Immature natural killer cell (primary cell): ENCODE results near the gene MBD3. TPM values are rescaled to one million over a fixed set of nuclear protein-coding genes. Genes with fewer than 3 reads are reported as not detected.

Source experiments
- DNase-seq, 3 donors: peaks; one replicate each; pipeline ENCODE4 v3.0.0; 2022; ENCODE audit warnings: mixed read lengths in 1 of 3
- H3K27ac Mint-ChIP-seq, 6 donors: one replicate each; pipeline ENCODE4 v1.8.0; 2020; ENCODE audit warnings: mixed read lengths in 6 of 6, mild to moderate bottlenecking in 5 of 6, inconsistent platforms in 4 of 6, moderate library complexity in 3 of 6
- H3K27me3 Mint-ChIP-seq, 3 donors: one replicate each; pipeline ENCODE4 v1.8.0; 2020 to 2021; ENCODE audit warnings: low read depth in 3 of 3, mild to moderate bottlenecking in 3 of 3, mixed read lengths in 3 of 3, moderate library complexity in 3 of 3, inconsistent platforms in 1 of 3
- H3K36me3 Mint-ChIP-seq, 3 donors: one replicate each; pipeline ENCODE4 v1.8.0; 2020; ENCODE audit warnings: mixed read lengths in 3 of 3, inconsistent platforms in 2 of 3, mild to moderate bottlenecking in 2 of 3
- H3K4me1 Mint-ChIP-seq, 2 donors: one replicate each; pipeline ENCODE4 v1.8.0; 2020; ENCODE audit warnings: inconsistent platforms in 2 of 2, mild to moderate bottlenecking in 2 of 2, mixed read lengths in 2 of 2, moderate library complexity in 1 of 2
- H3K4me3 Mint-ChIP-seq, 5 donors: one replicate each; pipeline ENCODE4 v1.8.0; 2020; ENCODE audit warnings: mild to moderate bottlenecking in 5 of 5, mixed read lengths in 5 of 5, inconsistent platforms in 3 of 5, moderate library complexity in 3 of 5
- H3K9me3 Mint-ChIP-seq, 6 donors: one replicate each; pipeline ENCODE4 v1.8.0; 2020; ENCODE audit warnings: mild to moderate bottlenecking in 6 of 6, mixed read lengths in 6 of 6, inconsistent platforms in 4 of 6, moderate library complexity in 3 of 6
- polyA plus RNA-seq, 3 donors: library from polyadenylated mRNA; unstranded; fragments of 300-500 nt; fragmentation: Illumina TruSeq; gene quantifications; one replicate each; pipeline ENCODE4 v1.2.3, GENCODE V29; 2021

Gene MBD3
- polyA plus RNA-seq, 3 donors from 2014 or later: 4.8 to 13.8 (median 6.9) TPM

DNA sequence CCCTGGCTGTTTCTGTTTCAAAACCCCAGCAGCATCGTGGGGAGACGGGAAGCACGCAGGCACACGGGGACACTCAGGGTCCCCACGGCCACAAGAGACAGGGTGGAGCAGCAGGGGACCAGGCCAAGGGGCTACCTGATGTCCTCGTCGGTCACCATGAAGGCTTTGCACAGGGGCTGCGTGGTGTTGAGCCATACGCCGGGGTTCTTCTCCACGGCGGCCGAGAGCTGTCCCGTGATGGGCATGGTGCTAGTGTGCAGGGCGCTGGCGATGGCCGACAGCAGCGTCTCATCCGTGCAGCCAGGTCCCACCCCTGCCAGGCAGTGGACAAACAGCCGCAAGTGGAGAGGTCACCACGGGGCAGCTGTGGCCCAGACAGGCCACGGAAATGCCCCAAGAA is 11.7 kb downstream of the MBD3 start:
- Mint-ChIP-seq H3K9me3 (no peaks in the 10 kb centered on the region), H3K36me3 (peaks cover 0 to 8% (median 6%) of the 10 kb centered on the region in 3 donors), H3K27me3 (peaks cover 0 to under 1% (median 0%) of the 10 kb centered on the region in 3 donors), H3K4me1 (peaks cover 3% of the 10 kb centered on the region in 2 donors), H3K27ac (no peak overlapping the region), H3K4me3 (no peak overlapping the region)
- no peak for DNase-seq

DNA sequence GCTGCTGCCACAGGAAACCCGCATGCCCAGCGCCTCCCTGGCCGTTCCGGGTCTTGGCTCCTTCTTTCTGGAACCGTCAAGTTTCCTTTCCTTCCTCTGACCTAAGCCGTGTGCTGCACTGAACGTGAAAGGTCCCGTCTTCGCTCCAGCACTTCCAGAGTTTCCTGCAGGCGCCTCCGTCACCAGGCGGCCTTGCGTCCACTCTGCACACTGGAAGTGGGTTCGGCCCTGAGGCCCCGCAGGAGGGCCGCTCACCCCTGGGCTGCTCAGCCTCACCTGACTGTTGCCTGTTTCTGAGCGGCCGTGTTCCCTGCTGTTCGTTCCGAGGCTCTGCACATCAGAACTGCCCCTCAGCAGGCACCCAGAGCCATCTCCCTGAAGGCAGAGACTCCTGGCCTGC is 12.3 kb downstream of the MBD3 start:
- H3K4me3 Mint-ChIP-seq: no peak overlapping the region
- no peaks in the 10 kb centered on the region for H3K4me1 Mint-ChIP-seq
- H3K27ac Mint-ChIP-seq: no peak overlapping the region
- no peaks in the 10 kb centered on the region for H3K9me3 Mint-ChIP-seq
- peaks cover 0 to 2% (median 0%) of the 10 kb centered on the region in 3 donors for H3K27me3 Mint-ChIP-seq
- H3K36me3 Mint-ChIP-seq: peaks cover 0 to 8% (median 6%) of the 10 kb centered on the region in 3 donors
- no peak for DNase-seq

DNA sequence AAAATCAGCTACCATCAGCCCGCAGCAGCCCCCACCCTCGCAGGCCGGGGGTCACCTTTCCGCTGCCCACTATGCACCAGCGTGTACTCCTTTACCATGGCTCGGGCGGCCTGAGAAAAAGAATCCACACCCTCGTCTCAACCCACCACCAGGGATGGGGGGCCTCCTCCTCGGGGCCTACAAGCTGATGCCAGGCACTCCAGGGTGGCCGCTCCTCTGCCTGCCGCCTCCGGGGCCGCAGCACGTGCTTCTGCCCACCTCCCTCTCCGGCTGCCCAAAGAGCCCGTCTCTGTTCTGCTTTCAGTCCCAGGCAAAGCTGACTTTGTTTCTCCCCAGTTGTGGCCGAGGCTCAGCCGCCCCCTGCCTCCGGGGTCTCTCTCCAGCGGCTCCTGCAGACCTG is 13.4 kb downstream of the MBD3 start:
- Mint-ChIP-seq H3K36me3 (peaks cover 0 to 8% (median 6%) of the 10 kb centered on the region in 3 donors), H3K27ac (no peak overlapping the region), H3K4me3 (no peak overlapping the region), H3K4me1 (no peaks in the 10 kb centered on the region), H3K27me3 (peaks cover 0 to 2% (median 0%) of the 10 kb centered on the region in 3 donors), H3K9me3 (no peaks in the 10 kb centered on the region)
- DNase-seq: no peak

DNA sequence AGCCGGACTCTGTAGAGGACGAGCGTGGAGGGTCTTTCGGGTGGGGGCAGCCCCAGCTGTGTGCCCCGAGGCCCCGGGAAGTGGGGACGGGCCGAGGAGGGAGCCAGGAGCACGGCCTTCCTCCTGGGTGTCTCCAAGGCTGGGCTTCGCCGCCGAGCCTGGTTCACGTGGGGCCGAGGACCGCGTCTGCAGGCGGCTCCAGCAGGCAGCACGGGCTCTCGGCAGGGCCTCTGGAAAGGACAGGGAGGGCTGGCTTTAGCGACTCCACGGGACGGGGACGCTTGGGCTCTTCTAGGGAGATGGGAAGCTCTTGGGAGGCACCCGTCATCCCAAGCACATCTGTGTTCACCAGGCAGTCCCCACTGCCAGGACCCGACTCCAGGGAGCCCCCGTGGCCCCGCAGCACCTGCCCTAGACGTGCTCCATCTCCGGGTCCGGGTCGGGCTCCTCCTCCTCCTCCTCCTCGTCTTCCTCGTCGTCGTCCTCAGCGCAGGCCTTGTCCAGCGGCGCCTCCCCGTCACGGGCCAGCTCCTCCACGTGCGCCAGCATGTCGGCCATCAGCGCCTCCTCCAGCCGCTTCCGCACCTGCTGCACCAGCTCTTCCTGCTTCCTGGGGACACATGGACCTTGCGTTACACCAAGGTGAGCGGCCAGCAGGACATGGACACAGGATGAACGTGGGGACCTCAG is 14.6 kb downstream of the MBD3 start:
- Mint-ChIP-seq H3K27me3 (peaks cover 0 to 2% (median 2%) of the 10 kb centered on the region in 3 donors), H3K4me1 (no peaks in the 10 kb centered on the region), H3K9me3 (no peaks in the 10 kb centered on the region), H3K27ac (no peak overlapping the region), H3K36me3 (peaks cover 0 to 6% (median 4%) of the 10 kb centered on the region in 3 donors), H3K4me3 (no peak overlapping the region)
- no peak for DNase-seq

DNA sequence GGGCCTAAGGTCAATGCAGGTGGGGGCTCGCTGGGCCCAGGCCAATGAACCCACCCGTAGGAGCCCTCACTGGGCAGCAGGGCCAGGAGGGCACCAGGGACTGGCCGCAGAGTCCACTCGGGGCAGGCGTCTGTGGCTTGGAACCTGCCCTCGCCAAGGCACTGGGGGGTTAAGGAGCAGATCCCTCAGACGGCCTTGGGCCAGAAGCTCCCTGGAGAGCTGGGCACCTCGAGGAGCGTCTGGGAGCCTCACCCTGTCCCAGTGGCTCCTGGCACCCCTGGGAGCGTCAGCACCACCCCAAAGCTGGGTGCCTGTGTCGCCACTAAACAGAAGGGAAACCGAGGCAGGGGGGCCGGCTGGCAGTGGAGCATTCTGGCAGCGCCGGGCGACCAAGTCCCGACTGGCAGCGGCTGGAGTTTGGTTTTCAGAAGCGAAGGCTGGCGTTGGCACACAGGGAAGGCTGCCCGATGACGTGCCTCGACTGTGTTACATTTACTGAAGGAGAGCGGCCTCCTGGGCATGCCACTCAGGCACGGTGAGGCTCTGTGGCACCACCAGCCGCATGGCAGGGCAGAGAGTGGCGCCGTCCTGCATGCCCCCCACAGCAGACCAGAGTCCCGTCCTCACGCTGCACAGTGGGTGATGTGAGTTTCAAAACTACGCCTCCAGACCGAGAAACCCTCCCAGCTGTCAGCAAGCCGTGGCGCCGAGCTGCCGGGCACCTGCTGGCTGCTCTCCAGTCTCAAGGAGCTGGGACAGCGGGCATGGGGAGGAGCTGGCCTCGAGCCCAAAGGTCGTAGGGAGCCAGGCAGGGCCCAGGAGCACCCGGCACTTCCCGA is 15.4 kb downstream of the MBD3 start:
- Mint-ChIP-seq H3K4me1 (no peaks in the 10 kb centered on the region), H3K27me3 (peaks cover 0 to 2% (median 2%) of the 10 kb centered on the region in 3 donors), H3K9me3 (no peaks in the 10 kb centered on the region), H3K27ac (no peak overlapping the region), H3K36me3 (peaks cover 0 to 6% (median 4%) of the 10 kb centered on the region in 3 donors), H3K4me3 (no peak overlapping the region)
- no peak for DNase-seq

DNA sequence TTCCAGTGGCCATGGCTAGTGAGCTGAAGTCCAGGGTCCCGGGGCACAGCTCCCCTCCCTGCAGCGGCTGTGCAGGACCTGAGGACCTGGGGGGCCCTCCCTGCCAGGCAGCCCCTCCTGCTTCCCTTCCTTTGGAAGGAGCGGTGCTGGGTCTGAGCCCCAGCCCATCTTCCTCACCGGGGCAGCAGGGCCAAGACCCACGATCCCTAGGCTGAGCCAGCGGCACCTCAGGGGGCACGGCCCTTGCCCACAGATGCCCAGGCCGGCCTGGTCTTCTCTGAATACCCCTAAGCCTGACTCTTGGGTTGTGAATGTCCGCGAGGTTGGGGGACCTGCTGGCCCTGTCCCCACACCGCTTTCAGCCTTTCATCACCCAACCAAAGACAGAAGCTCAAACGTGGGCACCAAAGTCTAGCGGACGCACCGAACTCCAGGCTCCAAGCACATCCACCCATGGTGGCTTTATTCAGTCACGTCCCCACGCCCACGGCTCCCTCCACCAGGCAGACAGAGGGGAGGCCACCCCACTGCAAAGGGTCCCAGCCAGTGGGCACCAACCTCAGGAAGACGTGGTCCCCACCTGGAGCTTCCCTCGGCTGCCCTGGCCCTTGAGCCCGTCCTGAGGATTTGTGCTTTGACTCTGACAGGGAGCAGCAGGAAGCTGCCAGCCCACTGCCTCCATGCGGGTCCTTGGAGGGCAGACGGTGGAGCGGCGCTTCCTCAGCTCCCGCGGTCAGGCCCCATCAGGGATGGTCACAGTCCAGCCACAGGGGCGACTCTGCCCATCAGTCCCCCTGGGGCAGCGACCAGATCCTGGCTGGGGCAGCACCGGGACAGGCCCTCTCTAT is 16.2 kb downstream of the MBD3 start:
- H3K4me3 Mint-ChIP-seq: no peak overlapping the region
- no peaks in the 10 kb centered on the region for H3K9me3 Mint-ChIP-seq
- peaks cover 2 to 3% (median 2%) of the 10 kb centered on the region in 3 donors for H3K27me3 Mint-ChIP-seq
- no peaks in the 10 kb centered on the region for H3K4me1 Mint-ChIP-seq
- H3K36me3 Mint-ChIP-seq: peaks cover 0 to 6% (median 4%) of the 10 kb centered on the region in 3 donors
- H3K27ac Mint-ChIP-seq: no peak overlapping the region
- no peak for DNase-seq

DNA sequence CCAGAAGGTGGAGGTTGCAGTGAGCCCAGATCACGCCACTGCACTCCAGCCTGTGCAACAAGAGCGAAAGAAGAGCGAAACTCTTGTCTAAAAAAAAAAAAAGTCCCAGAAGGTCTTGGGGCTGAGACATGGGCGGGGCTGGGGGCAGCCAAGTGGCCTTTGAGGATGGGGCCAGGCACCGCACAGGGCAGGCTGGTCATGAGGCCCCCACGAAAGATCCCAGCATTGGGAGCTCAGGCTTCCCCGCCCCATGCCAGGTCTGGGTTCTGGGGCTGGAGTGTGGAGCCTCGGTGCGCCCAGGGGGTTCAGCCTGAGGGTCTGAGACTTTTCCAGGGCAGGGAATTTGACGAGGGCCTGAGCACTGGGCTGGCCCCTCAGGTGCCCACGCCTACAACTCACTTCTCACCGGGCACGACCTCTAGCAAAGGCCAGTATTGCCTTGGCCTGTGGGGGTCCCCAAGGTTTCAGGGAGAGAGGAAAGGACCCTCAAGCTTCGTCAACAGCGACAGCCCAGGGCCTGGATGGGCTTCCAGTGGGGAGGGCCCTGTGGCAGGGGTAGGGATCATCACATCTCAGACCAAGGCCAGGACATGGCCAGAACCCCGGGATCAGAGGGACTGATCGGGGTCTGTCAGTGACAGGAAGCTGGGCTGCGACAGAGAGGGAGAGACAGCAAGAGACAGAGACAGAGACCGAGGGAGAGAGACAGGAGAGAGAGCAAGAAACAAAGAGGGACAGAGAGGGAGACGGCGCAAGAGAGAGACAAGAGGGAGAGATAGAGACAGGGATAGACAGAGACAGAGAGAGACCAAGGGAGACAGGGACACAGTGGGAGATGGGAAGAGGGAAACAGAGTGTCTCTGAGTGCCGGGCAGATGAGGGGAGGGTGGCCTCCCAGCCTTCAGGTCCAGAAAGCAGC is 17.1 kb downstream of the MBD3 start:
- Mint-ChIP-seq H3K27me3 (peaks cover 2 to 4% (median 2%) of the 10 kb centered on the region in 3 donors), H3K36me3 (peaks cover 0 to 4% (median 3%) of the 10 kb centered on the region in 3 donors), H3K4me3 (no peak overlapping the region), H3K9me3 (no peaks in the 10 kb centered on the region), H3K27ac (peak overlapping the region in 3 of 6 donors; percentile 46 to 90 (median 55)), H3K4me1 (no peaks in the 10 kb centered on the region)
- DNase-seq: no peak

DNA sequence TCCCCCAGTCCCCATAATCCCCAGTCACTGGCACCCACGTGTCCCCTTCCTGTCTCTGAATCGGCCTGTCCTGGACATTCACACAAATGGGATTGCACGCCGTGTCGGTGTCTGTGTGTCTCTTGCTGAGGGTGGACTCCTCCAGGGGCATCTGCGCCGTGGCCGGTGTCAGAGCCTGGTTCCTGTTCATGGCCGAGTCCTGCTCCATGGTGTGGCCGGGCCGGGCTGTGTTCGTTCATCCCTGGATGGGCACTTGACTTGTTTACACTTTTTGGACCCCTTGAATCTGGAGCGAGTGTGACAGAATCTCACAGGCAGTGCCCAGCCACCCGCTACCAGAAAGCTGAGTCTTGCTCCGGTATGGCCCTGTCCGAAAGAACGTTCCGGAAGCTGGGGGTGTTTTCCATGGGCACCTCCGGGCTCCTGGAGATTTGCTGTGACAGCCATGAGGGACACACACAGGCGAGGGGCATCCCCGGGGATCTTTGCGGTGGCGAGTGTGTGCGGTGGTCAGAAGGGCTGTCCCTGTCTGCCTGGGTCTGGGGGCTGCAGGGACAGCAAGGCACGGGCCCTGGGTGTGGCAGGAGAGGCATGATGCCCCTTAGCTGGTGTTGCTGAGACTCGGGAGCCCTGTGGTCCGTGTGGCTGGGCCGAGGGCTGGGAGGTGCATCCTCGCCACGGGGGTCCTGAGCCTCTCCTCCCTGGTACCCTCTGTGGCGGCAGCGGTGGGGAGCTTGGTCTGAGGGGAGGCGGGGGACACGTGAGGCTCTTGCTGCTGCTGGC is 18.1 kb downstream of the MBD3 start:
- H3K27me3 Mint-ChIP-seq: peaks cover 5 to 6% (median 6%) of the 10 kb centered on the region in 3 donors
- H3K27ac Mint-ChIP-seq: no peak overlapping the region

DNA sequence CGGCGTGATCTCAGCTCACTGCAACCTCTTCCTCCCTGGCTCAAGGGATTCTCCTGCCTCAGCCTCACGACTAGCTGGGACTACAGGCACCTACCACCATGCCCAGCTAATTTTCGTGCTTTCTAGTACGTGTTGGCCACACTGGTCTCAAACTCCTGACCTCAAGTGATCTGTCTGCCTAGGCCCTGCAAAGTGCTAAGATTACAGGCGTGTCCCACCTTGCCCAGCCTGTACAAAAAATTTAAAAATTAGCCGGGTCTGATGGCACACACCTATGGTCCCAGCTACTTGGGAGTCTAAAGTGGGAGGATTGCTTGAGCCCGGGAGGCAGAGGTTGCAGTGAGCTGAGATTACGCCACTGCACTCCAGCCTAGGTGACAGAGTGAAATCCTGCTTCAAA is 19.9 kb downstream of the MBD3 start:
- H3K27ac Mint-ChIP-seq: no peak overlapping the region
- no peaks in the 10 kb centered on the region for H3K36me3 Mint-ChIP-seq
- H3K4me3 Mint-ChIP-seq: no peak overlapping the region
- DNase-seq: no peak
- H3K4me1 Mint-ChIP-seq: no peaks in the 10 kb centered on the region
- H3K9me3 Mint-ChIP-seq: no peaks in the 10 kb centered on the region
- peaks cover 5 to 6% (median 6%) of the 10 kb centered on the region in 3 donors for H3K27me3 Mint-ChIP-seq

More for the DNA sequence above, 18.1 kb downstream of the MBD3 start:
- DNase-seq: no peak
- no peak overlapping the region for H3K4me3 Mint-ChIP-seq
- no peaks in the 10 kb centered on the region for H3K36me3 Mint-ChIP-seq
- no peaks in the 10 kb centered on the region for H3K4me1 Mint-ChIP-seq
- H3K9me3 Mint-ChIP-seq: no peaks in the 10 kb centered on the region

DNA sequence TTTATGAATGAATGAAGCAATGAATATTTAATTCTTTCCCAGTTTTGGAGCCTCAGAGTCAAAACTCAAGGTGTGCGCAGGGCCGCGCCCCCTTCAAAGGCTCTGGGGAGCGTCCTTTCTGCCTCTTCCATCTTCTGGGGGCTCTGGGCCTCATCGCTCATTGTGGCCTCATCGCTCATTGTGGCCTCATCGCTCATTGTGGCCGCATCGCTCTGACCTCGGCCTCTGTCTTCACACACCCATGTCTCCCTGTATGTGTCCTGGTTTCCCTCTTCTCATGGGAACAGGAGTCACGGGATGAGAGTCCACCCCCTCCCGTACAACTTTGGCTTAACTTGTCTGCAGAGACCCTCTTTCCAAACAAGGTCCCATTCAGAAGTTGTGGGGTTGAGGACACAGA is 21.3 kb downstream of the MBD3 start:
- no peak overlapping the region for H3K27ac Mint-ChIP-seq
- H3K9me3 Mint-ChIP-seq: no peaks in the 10 kb centered on the region
- H3K4me3 Mint-ChIP-seq: no peak overlapping the region
- peaks cover 5 to 6% (median 6%) of the 10 kb centered on the region in 3 donors for H3K27me3 Mint-ChIP-seq
- no peak for DNase-seq
- H3K36me3 Mint-ChIP-seq: no peaks in the 10 kb centered on the region
- no peaks in the 10 kb centered on the region for H3K4me1 Mint-ChIP-seq

DNA sequence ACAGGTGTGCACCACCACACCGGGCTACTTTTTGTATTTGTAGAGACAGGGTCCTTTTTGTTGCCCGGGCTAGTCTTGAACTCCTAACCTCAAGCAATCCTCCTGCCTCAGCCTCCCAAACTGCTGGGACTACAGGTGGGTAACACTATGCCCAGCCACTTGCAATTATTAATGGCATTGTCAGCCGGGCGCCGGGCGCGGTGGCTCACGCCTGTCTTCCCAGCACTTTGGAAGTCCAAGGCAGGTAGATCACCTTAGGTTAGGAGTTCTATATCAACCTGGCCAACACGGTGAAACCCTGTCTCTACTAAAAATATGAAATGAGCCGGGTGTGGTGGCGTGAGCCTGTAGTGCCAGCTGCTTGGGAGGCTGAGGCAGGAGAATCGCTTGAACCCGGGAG is 21.8 kb downstream of the MBD3 start:
- no peaks in the 10 kb centered on the region for H3K36me3 Mint-ChIP-seq
- no peaks in the 10 kb centered on the region for H3K9me3 Mint-ChIP-seq
- H3K4me3 Mint-ChIP-seq: peak overlapping the region in 1 of 5 donors; percentile 44
- H3K4me1 Mint-ChIP-seq: no peaks in the 10 kb centered on the region
- no peak for DNase-seq
- H3K27me3 Mint-ChIP-seq: peaks cover 4 to 6% (median 6%) of the 10 kb centered on the region in 3 donors
- peak overlapping the region in 1 of 6 donors; percentile 78 for H3K27ac Mint-ChIP-seq

DNA sequence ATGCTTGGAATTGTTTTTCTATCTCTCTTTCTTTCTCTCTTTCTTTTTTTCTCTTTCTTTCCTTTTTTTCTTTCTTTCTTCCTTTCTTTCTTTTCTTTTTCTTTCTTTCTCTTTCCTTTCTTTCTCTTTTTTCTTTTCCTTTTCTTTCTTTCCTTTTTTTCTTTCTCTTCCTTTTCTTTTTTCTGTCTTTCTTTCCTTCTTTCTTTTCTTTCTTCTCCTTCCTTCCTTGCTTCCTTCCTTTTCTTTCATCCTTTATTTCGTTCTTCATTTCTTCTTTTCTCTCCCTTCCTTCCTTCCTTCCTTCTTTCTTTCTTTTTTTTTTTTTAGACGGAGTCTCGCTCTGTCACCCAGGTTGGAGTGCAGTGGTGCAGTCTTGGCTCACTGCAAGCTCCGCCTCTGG is 22.7 kb downstream of the MBD3 start:
- no peaks in the 10 kb centered on the region for H3K36me3 Mint-ChIP-seq
- H3K9me3 Mint-ChIP-seq: no peaks in the 10 kb centered on the region
- H3K4me1 Mint-ChIP-seq: no peaks in the 10 kb centered on the region
- H3K4me3 Mint-ChIP-seq: peak overlapping the region; percentile 44 to 69 (median 64)
- H3K27ac Mint-ChIP-seq: peak overlapping the region in 2 of 6 donors; percentile 49 to 54
- peaks cover 3 to 6% (median 6%) of the 10 kb centered on the region in 3 donors for H3K27me3 Mint-ChIP-seq
- DNase-seq: no peak
